Measurements from ENCODE around the gene GSTA4. TPM values are rescaled to one million over a fixed set of nuclear protein-coding genes. Genes with fewer than 3 reads are reported as not detected.

Gene GSTA4
- total and polyA plus RNA-seq, 2 of the 8 experiments (the other 6 are each of a cell fraction or from before 2014, with no cell fraction given), result 13.9 to 21.6 TPM

DNA sequence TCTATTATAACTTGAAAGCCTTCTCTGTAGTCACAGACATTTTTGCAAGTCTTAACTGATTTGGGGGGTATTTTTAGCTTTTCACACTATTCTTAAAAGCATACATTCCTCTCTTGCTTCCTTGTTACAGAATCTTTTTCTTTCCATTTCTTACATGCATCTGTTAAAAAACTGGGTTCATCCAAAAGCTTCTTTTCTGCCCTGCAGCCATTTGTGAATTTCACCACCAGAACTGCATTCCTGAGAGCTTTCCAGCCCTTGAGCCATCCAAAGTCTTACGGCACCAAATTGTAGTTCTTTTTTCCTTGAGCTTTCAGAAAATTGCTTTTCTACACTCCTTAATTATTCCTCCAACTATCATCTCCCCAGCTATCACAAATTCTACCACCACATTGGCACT lies 19.7 kb upstream of the GSTA4 start (continued):
- no peak for TF ChIP-seq CHD7 (IDR thresholded peaks at IDR 0.05; ENCODE audit: insufficient replicate concordance, low read length)
- TF ChIP-seq ATF2 (IDR thresholded peaks at IDR 0.05; ENCODE audit: low read length), result no peak
- no peak for TF ChIP-seq HDAC6 (IDR thresholded peaks at IDR 0.05; ENCODE audit: low read depth, low read length)
- no peak for TF ChIP-seq JUN (IDR thresholded peaks at IDR 0.05; ENCODE audit: low read depth, low read length)
- no peak for TF ChIP-seq TAF1 (IDR thresholded peaks at IDR 0.05; ENCODE audit: low read depth, low read length)

Measured in H1 (cell line).